IPS DF 4.7 (cell line): ENCODE data around the gene GOLGA6C.
"Not testable (repeated sequence)": the region's sequence is repeated elsewhere in the genome, so short reads cannot be mapped to it uniquely, and the experiment has no call there.

Experiments used
- DNase-seq: peaks from one replicate; pipeline ENCODE4 v3.0.0-alpha.2; 2013; ENCODE audit warnings: low spot score; ENCODE audit errors: extremely low read depth

The GOLGA6C gene, protein sequence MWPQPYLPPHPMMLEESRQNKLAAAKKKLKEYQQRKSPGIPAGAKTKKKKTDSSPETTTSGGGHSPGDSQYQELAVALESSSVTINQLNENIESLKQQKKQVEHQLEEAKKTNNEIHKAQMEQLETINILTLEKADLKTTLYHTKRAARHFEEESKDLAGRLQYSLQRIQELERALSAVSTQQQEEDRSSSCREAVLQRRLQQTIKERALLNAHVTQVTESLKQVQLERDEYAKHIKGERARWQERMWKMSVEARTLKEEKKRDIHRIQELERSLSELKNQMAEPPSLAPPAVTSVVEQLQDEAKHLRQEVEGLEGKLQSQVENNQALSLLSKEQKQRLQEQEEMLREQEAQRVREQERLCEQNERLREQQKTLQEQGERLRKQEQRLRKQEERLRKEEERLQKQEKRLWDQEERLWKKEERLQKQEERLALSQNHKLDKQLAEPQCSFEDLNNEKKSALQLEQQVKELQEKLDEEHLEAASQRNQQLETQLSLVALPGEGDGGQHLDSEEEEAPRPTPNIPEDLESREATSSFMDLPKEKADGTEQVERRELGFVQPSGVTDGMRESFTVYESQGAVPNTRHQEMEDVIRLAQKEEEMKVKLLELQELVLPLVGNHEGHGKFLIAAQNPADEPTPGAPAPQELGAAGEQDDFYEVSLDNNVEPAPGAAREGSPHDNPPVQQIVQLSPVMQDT

DNA sequence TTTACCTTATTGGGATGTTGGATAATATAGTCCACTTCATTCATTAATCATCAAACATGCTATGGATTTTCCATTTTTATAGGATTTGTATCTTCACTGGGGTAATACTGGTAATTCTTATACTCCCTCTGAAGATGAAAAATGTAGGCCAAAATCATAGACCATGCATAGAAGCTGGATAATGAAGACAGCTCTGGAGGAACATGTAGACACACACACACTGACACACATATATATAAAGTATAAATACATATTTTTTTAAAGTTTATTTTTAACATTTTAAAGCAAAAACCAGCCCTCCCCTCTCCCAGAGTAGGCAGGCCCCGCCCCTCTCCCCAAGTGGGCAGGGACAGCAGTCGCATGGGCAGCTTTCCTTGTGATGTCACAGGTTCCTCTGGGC lies at the start of gene GOLGA6C:
TSS of gene GOLGA6C (plus strand) at position 301 of the 400 bp plus-strand sequence. CDS start 265 bp downstream, outside the sequence.
- not testable (repeated sequence) for DNase-seq

DNA sequence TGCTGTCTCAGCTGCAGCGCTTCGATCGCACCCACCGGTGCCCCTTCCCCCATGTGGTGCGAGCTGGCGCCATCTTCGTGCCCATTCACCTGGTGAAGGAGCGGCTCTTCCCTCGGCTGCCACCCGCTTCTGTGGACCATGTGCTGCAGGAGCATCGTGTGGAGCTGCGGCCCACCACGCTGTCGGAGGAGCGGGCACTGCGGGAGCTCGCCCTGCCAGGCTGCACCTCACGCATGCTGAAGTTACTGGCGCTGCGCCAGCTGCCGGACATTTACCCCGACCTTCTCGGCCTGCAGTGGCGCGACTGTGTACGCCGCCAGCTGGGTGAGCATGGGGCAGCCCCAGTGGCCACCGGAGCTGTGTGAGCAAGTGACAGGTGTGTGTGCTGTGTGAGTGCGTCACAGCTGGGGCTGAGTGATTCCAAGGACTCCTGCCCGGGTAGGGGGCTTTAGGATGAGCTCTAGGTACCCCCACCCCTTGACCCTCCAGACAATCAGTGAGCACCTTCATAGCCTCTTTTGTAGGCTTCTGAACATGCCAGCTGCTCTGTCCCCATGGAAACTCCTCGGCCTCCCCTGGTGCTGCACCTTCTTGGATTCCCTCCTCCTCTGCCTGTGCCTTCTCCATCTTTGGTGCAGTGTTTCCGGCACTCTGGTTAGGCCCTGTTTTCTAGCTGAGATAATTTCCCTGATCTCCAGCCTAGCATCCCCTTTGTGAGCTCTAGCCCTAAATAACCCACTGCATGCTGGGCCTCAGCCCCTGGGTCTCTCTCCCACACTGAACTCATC lies 49.4 kb upstream of the GOLGA6C start:
- DNase-seq = no peak

DNA sequence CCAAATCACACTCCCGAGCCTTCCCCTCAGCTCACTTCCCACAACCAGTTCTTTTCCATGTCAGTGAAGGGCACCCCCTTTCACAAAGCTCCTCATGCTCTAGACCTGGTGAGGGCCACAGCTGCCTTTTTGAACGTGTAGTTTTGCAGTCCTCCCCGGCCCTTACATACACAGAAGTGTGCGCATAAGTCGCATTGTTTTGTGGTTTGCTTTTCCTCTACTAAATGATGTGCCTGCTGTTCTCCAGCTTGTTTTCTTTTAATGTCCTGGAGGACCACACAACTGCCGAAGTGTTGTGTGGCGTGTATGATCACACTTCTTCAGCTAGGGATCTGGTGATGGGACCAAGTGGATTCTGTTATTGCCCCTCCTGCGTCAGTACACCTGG lies 48.9 kb upstream of the GOLGA6C start:
- DNase-seq = no peak

DNA sequence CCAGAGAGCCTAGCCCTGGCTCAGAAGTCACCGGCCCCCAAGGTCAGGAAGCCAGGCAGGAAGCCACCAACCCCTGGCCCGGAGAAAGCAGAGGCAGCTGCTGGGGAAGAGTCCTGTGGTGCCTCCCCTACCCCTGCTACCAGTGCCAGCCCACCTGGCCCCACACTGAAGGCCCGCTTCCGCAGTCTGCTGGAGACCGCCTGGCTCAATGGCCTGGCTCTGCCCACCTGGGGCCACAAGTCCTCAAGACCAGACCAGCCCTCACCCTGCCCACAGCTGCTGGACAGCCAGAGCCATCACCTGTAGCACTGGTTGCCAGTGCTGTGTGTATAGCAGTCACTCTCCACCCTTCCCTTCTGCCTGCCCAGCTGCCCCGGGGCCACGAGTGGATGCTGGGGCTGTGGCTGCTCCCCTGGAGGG lies 47.3 kb upstream of the GOLGA6C start:
- DNase-seq = no peak

DNA sequence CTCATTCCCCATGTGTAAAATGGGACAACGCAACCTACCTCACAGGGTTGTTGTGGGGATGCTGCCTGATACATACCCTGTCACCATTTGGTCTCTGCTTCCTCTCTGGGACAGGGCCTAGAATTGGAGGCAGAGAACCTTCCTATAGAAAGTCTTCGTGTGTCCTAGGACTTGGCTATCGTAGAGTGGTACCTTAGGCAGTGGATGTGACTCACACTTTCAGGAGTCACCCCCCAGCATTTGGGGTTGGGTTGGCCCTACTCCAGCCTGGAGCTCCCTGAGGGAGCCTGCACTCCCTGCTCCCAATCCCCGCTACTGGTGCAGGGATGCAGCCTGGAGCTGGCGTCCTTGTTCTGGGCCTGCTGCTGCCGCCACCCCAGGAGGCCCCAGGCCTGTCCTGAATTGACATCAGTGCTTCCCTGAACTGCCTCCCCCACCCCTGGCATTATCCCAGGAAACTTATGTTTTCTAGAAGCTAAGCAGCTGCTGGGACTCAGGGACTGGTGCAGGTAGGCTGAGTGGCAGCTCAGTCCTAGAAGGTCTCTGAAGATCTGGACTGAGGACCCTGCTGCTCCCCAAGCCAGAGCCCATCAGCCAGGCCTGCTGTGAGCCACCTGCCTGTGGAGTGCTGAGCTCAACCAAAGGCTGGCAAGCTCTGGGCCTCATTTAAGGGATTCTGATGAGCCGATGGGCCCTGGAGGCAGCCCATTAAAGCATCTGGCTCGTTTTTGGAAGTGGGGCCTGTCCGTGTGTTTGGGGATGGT lies 46.5 kb upstream of the GOLGA6C start:
- DNase-seq = no peak

DNA sequence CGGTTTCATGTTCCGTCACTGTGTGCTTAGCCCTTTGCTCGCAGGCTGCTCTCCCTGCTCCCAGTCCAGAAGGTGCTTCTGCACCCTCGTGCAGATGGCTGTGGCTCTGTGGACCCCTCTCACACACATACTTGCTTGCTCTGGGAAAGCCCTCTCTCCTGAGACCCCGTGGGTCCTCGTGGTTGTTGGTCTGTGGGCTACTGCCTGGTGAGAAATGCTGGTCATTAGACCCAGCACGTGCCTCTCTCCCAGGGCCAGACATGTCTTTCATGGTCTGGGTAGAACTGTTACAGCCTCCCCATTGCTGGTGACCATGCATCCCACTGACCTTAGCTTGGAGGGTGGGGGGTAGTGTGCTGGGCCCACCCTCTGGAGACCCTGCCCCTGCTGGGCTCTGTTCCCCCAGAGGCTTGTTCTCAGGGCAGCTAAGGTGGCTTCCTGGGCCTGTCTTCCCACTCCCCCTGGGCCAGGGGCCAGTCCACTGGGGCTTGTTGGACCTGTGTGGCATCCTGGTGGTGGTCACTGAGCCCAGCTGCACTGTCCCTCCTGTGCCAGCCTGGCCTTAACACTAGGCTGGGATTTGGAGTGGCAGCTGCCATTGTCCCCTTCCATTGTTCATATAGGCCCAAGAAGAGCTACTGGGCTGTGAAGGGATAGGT lies 45.8 kb upstream of the GOLGA6C start:
- DNase-seq = no peak

DNA sequence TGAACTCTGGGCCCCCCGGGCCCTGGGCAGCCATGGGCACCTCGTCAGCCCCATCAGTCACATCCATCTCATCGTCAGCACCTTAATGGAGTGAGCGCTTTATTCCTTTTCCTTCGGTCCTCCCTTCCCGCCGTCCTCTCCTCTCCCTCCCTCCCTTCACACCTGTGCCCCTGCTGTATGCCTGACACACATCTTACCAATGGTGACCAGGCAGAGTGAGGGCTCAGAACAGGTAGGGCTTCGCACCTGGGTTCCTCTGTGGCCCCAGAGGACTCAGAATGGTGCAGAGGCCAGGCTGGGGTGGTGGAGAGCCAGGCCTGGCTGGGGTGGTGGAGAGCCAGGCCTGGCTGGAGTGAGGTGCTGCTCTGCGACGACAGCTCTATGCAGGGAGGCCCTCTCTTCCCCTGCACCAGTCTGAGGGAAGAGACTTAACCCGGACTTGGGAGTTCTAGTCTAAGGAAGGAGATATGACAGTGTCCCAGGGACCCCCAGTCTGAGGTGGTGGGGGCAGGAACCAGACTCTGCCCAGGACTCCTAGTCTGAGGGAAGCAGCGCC lies 44.8 kb upstream of the GOLGA6C start:
- DNase-seq = no peak

DNA sequence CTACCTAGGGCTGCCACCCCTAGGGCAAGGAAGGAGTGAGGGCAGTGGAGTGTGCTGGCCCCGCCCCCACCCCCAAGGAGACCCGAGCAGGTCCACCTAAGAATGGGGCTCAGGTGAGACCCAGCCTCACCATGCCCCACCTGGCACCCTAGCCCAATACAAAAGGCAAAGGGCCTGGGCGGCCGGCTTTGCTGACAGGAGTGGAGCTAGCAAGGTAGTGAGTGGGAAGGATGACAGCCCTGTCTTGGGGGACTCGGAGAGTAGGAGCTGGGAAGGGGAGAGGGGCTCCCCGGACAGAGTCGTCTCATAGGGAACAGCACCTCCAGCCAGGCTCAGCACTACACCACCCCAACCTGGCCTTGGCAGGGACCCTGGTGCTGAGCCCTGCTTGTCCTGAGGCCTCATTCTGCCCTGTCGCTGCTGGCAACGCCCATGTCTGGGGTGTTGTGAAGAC lies 44.3 kb upstream of the GOLGA6C start:
- DNase-seq = no peak

DNA sequence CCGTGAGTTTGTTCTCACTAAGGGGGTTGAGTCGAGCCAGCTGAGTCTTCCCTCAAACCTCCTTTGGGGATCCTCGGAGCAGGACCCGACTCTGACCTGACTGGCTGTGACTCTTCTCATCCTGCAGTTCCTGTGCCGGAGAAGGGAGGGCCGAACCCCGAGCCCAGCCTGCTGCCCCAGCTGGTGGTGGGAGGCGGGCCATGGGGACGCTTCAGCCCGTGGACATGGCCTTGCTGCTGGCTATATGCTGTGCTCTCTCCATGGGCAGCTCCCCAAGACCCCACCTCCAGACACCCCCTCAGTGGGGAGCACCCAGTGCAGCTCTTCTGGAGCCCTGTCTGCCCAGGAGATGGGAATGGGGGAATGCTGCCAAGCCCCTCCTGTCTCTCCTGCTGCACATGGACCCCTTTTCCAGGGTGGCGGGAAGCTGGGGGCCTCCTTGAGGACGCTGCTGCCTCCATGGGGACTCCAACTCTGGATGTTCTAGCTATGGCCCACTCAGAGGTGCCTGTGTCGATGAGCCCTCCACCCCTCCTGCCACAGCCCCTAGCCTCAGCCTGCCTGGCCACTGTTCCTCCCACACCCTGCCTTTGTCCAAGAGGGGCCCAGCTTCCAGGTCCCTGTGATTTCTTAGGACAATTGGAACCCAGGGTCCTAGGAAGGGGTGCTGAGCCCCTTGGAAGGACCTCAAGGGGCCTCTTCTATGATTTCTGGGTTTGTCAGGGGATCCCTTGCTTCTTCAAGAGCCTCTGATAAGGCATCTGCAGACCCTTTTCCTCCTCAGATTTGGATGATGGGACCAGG lies 43.6 kb upstream of the GOLGA6C start:
- no peak for DNase-seq

DNA sequence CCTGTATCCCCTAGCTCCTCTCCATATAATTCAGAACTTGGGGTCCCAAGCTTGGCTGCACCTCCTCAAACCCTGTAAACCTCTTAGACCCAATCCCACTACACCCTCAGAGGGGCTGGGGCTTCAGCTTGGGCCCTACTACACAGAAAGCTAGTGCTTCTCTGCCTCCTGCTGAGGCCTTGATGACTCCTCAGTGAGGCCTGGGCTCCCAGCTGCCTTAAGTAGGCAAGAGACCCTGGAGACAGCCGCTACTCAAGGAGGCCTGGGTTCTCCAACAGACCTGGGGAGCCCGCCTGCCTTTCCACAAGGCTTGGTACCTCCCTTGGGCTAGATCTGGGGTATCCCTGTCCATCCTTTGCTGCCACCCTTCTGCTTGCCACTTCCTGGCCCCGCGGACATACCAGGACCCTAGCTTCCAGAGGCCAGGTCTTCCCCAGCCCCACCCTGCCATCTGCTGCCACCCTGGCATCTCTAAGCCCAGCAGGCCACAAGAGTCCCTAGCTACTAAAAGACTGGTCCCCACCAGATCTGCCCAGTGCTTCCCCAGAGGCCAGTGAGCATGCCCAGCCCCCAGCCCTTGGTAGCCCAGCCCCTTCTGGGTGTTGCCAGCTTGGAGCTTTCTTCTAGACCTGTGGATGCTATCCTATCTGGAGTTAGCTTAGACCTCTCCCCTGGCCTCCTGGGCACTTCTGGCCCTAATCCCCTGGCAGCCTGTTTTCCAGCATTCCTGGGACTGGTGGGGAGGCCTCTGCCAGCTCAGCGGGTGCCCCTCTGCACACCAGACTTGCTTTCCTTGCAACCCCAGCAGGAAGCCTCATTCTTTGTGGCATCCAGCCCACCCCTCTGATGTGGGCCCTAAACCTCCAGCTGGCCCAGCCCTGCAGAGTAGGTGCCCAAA lies 42.8 kb upstream of the GOLGA6C start:
- no peak for DNase-seq

DNA sequence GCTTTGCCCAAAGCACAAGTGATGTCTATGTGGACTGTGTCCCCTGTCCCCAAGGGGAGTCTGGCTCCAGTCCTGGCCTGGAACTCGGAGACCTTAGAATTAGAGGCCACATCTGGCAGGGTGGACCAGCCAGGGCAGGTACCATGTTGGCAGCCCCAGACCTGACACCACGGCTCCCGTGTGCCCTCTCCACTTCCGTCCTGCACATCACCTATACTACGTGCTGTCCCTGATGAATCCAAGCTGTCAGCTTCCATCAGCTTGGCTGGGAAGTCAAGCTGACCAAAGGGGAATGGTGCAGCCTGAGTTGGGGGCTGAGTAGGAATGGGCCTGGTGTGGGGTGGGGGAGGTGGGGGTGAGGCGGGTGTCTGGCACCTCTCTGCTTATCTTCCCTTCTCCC lies 41.1 kb upstream of the GOLGA6C start:
- no peak for DNase-seq

DNA sequence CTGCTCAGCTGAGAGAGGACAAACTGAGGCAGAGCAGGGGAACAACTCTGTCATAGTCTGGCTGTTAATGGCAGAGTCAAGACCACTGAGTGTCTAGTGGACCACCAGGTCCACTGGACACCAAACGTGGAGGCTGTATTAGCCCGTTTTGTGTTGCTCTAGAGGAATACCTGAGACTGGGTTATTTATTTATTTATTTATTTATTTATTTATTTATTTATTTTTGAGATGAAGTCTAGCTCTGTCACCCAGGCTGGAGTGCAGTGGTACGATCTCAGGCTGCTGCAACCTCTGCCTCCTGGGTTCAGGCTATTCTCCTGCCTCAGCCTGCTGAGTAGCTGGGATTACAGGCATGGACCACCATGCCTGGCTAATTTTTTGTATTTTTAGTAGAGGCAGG lies 40.6 kb upstream of the GOLGA6C start:
- DNase-seq = not testable (repeated sequence)

DNA sequence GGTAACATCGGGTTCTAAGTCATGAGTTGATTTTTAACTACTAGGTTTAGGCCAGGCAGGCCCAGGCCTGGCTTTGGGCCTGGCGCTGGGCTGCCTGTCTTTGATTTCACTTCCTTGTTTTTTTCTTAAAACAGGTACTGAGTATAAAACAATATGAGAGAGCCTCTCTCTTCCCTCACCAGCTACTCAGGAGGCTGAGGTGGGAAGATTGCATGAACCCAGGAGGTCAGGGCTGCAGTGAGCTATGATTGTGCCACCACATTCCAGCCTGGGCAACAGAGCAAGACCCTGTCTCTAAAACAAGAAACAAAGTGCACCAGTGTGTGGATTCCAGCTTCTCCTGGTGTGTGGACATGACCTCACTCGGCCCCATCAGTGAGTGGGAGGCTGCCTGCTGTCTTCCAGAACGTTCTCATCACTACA lies 38.6 kb upstream of the GOLGA6C start:
- DNase-seq = not testable (repeated sequence)

DNA sequence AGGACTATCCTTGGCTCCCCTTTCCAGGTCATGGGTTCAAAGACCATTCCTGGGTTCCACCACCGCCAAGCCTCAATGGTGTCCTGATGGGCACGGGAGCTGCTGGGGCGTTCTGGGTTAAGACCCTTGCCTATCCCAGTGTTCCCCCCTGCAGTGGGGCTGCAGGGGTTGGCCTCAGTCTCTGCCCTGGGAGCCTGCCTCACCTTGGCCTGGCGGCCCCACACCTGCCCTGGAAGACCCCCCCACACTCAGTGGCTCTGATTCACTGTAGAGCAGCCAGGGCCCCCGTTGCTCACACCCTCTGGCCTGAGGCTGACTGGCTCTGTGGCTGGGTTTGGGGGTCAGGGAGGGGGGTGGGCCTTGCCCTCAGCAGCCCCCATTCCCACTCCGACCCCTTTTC lies 34.4 kb upstream of the GOLGA6C start:
- DNase-seq = no peak

DNA sequence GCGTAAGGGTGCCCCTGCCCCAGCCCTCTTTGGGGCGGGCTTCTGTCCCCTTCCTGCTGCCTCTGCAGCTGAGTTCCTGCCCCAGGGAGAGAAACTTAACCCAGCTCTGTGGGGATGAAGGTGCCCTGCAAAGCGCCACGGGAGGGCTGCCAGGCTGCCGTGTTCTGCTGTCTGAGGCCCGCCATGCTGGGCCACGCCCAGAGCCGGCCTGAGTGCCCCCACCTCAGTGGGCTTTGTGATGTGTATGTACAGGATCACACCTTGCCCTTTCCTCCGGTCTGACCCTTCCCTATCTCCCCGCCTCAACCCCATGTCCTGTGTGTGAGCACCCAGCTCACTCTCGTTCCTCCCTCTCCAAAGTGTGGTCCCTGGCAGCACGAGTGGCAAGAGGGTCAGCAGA lies 33.9 kb upstream of the GOLGA6C start:
- no peak for DNase-seq

DNA sequence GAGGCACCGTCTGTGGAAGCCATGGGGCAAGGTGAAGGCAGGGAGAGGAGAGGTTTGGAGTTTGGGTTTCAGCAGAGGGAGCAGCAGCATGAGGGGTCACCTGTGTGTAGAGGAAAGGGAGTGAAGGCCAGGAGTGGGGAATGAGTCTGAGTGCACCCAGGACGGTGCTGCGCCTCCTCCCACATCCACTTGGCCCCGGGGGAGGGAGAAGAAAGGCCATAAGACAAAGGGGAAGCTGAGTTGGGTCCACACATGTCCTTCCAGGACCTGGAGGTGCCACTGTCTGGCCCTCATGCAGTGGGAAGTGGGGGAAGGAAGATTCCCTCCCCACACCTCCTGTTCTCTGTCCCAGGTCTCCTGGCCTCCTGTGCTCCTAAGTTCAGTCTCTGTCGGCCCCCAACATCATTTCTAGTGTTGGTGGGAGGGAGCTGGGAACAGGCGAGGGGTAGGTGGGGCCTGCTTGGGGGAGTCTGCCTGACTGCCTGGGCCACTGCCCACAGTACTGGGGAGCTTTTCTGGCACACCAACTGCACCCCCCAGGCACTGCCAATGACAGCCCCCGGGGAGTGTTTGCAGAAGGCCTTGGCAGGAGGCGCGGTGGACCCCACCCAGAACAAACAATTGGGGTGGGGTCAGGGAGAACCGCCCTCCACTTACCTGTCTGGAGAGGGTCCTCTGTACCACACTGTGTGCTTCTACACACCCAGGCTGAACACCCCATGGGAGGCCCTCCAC lies 32.9 kb upstream of the GOLGA6C start:
- not testable (repeated sequence) for DNase-seq

DNA sequence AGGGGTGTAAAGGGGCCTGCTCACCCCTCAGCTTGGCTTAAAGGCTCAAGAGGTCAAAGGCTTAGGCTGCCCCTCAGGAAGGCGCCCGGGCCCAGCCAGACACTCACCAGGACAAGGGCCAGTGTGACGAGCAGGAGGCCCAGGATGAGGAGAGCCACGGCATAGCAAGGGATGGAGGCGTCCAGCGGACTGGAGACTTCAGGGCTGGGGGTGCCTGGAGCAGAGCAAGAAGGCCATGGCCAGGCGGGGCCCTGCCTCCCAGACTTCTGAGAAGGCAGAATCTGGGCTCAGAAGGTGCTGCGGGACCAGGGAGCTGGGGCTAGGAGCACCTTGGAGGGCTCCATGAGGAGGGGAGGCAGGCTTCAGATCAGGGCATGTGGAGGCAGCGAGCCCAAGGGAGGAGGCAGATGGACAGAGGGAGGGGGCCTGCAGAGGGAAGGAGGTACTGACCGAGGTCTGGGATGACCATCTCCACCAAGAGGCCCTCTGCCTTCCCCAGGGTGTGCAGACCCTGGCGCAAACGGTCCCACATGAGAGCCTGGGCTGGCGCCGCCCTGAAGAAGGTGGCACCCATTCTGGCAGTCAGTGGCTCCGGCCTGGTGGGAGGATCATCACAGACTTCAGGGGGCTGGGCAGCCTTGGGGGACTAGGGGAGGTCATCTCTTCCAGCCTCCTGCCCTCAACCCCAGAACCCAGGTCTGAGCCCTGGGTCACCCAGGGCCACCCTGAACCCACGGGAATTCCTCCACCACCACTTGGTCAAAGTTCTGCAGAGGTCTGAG lies 32.0 kb upstream of the GOLGA6C start:
- no peak for DNase-seq
